Muscle of leg (tissue), 11 donors: Measurements from ENCODE around the gene KCNK2. TPM values are rescaled to one million over a fixed set of nuclear protein-coding genes. Genes with fewer than 3 reads are reported as not detected.

Experiments used
- DNase-seq: peaks from one replicate; pipeline ENCODE4 v3.0.0; 2013
- H3K27ac ChIP-seq: one replicate; pipeline ENCODE4 v1.5.1; 2013; ENCODE audit warnings: mild to moderate bottlenecking, low read length, control low read depth
- H3K27me3 ChIP-seq: one replicate; pipeline ENCODE4 v1.6.1; 2013; ENCODE audit warnings: low read length; ENCODE audit not compliant: control insufficient read depth, insufficient read depth
- H3K36me3 ChIP-seq: one replicate; pipeline ENCODE4 v1.6.1; 2013; ENCODE audit warnings: low read length; ENCODE audit not compliant: control insufficient read depth, insufficient read depth
- H3K4me1 ChIP-seq: one replicate; pipeline ENCODE4 v1.6.1; 2013; ENCODE audit warnings: low read length; ENCODE audit not compliant: control insufficient read depth, insufficient read depth
- H3K4me3 ChIP-seq: one replicate; pipeline ENCODE4 v1.5.1; 2013; ENCODE audit warnings: low read length, control low read depth
- H3K9me3 ChIP-seq: replicated peaks from 2 replicates; pipeline ENCODE4 v1.6.1; 2013; ENCODE audit warnings: low read depth, low read length; ENCODE audit not compliant: control insufficient read depth
- WGBS: methylation state at CpG from one replicate; pipeline ENCODE4 v1.1.5; 2013; ENCODE audit warnings: missing lambda C conversion rate; ENCODE audit not compliant: insufficient coverage; 5-methylcytosine and 5-hydroxymethylcytosine counted together
- polyA plus RNA-seq, 8 donors: library from polyadenylated mRNA; unstranded; fragments of 120-200 nt; gene quantifications; one replicate each; pipeline versions ENCODE4 v1.2.1 to v1.2.3, GENCODE V29; 2013; ENCODE audit warnings: inconsistent platforms in 1 of 8, low replicate concordance in 1 of 8; ENCODE audit not compliant: insufficient read length in 8 of 8, insufficient read depth in 1 of 8
- total RNA-seq: library from RNA; stranded (reverse); fragments of 120-200 nt; gene quantifications from one replicate; pipeline ENCODE4 v1.2.4, GENCODE V29; 2013

Gene KCNK2
- total and polyA plus RNA-seq, 9 donors: 2.2 to 9.4 (median 3.8) TPM

- no peak for DNase-seq
- H3K27ac ChIP-seq: no peak overlapping the region
- H3K9me3 ChIP-seq: no peaks in the 10 kb centered on the region
- no peaks in the 10 kb centered on the region for H3K36me3 ChIP-seq
- no peak overlapping the region for H3K4me3 ChIP-seq
- H3K4me1 ChIP-seq: no peaks in the 10 kb centered on the region
- no CpG with 5 or more reads among the region's 2 CpGs for WGBS
- H3K27me3 ChIP-seq: no peaks in the 10 kb centered on the region
Measured at GRCh38 chr1:215055281-215055935, 27.1 kb upstream of the KCNK2 start.

GRCh38 chr1:215056584-215056983, 26.0 kb upstream of the KCNK2 start:
- H3K36me3 ChIP-seq: no peaks in the 10 kb centered on the region
- DNase-seq: no peak
- no peaks in the 10 kb centered on the region for H3K4me1 ChIP-seq
- no peaks in the 10 kb centered on the region for H3K27me3 ChIP-seq
- H3K27ac ChIP-seq: no peak overlapping the region
- H3K9me3 ChIP-seq: no peaks in the 10 kb centered on the region
- no CpG with 5 or more reads among the region's 1 CpG for WGBS
- no peak overlapping the region for H3K4me3 ChIP-seq

GRCh38 chr1:215059947-215060346, 22.6 kb upstream of the KCNK2 start:
- no peak for DNase-seq
- H3K36me3 ChIP-seq: no peaks in the 10 kb centered on the region
- H3K4me3 ChIP-seq: no peak overlapping the region
- H3K27me3 ChIP-seq: no peaks in the 10 kb centered on the region
- H3K9me3 ChIP-seq: no peaks in the 10 kb centered on the region
- no peak overlapping the region for H3K27ac ChIP-seq
- H3K4me1 ChIP-seq: no peaks in the 10 kb centered on the region
- 93% methylated on average over 4 of the region's 8 CpGs for WGBS

- 84% methylated on average over 4 of the region's 5 CpGs for WGBS
- Histone ChIP-seq H3K4me1 (no peaks in the 10 kb centered on the region), H3K4me3 (no peak overlapping the region), H3K36me3 (no peaks in the 10 kb centered on the region), H3K27ac (no peak overlapping the region), H3K27me3 (no peaks in the 10 kb centered on the region), H3K9me3 (no peaks in the 10 kb centered on the region)
- DNase-seq: no peak
Measured at GRCh38 chr1:215064327-215064726, 18.2 kb upstream of the KCNK2 start.

GRCh38 chr1:215071078-215071477, 11.5 kb upstream of the KCNK2 start:
- H3K4me1 ChIP-seq: no peaks in the 10 kb centered on the region
- no peak overlapping the region for H3K4me3 ChIP-seq
- peaks cover 2% of the 10 kb centered on the region for H3K27me3 ChIP-seq
- DNase-seq: no peak
- no CpG with 5 or more reads among the region's 1 CpG for WGBS
- H3K36me3 ChIP-seq: no peaks in the 10 kb centered on the region
- no peaks in the 10 kb centered on the region for H3K9me3 ChIP-seq
- no peak overlapping the region for H3K27ac ChIP-seq

- Histone ChIP-seq H3K9me3 (no peaks in the 10 kb centered on the region), H3K4me3 (no peak overlapping the region), H3K27ac (no peak overlapping the region), H3K27me3 (peaks cover 2% of the 10 kb centered on the region), H3K4me1 (no peaks in the 10 kb centered on the region), H3K36me3 (no peaks in the 10 kb centered on the region)
- no CpG with 5 or more reads among the region's 1 CpG for WGBS
- DNase-seq: no peak
Measured at GRCh38 chr1:215076322-215076721, 6.2 kb upstream of the KCNK2 start.

GRCh38 chr1:215079456-215079855, 3.1 kb upstream of the KCNK2 start:
- Histone ChIP-seq H3K9me3 (no peaks in the 10 kb centered on the region), H3K27me3 (peaks cover 24% of the 10 kb centered on the region), H3K4me1 (peaks cover 17% of the 10 kb centered on the region), H3K4me3 (no peak overlapping the region), H3K36me3 (no peaks in the 10 kb centered on the region), H3K27ac (no peak overlapping the region)
- no CpG with 5 or more reads among the region's 2 CpGs for WGBS
- no peak for DNase-seq

- Histone ChIP-seq H3K36me3 (no peaks in the 10 kb centered on the region), H3K27ac (no peak overlapping the region), H3K9me3 (no peaks in the 10 kb centered on the region), H3K4me3 (peak overlapping the region; percentile 50), H3K4me1 (peaks cover 17% of the 10 kb centered on the region), H3K27me3 (peaks cover 27% of the 10 kb centered on the region)
- WGBS: under 1% methylated on average over 27 of the region's 44 CpGs
- DNase-seq: peak; percentile 66
Measured at GRCh38 chr1:215081661-215082531, 641 bp upstream of the KCNK2 start.

GRCh38 chr1:215083383-215083961, 935 bp downstream of the KCNK2 start:
- peak overlapping the region; percentile 42 for H3K4me3 ChIP-seq
- H3K4me1 ChIP-seq: peaks cover 17% of the 10 kb centered on the region
- H3K36me3 ChIP-seq: no peaks in the 10 kb centered on the region
- no peaks in the 10 kb centered on the region for H3K9me3 ChIP-seq
- DNase-seq: peak; percentile 31
- peaks cover 27% of the 10 kb centered on the region for H3K27me3 ChIP-seq
- WGBS: 0% methylated on average over 13 of the region's 25 CpGs
- H3K27ac ChIP-seq: no peak overlapping the region

GRCh38 chr1:215084621-215085020, 2.1 kb downstream of the KCNK2 start:
- no peaks in the 10 kb centered on the region for H3K36me3 ChIP-seq
- H3K27ac ChIP-seq: no peak overlapping the region
- no peak for DNase-seq
- peaks cover 17% of the 10 kb centered on the region for H3K4me1 ChIP-seq
- no peak overlapping the region for H3K4me3 ChIP-seq
- peaks cover 27% of the 10 kb centered on the region for H3K27me3 ChIP-seq
- H3K9me3 ChIP-seq: no peaks in the 10 kb centered on the region
